Smooth muscle cell (in vitro differentiated cells): ENCODE measurements around the gene CPNE4. TPM values are rescaled to one million over a fixed set of nuclear protein-coding genes. Genes with fewer than 3 reads are reported as not detected.
A peak's percentile ranks its signal among the peaks of the same experiment; 100 is the strongest.

Experiments used
- DNase-seq: peaks from one replicate; lab custom pipeline; 2025; ENCODE audit not compliant: unreplicated experiment; lab: John Stamatoyannopoulos, UW
- H2AFZ ChIP-seq: fragments of 200-600 bp; sonication (generic); 2 replicates; pipeline ENCODE4 v1.6.0; 2016; ENCODE audit warnings: antibody characterized with exemption, low read depth, mild to moderate bottlenecking
- H3F3A ChIP-seq: fragments of 200-600 bp; sonication (generic); 2 replicates; pipeline ENCODE4 v1.6.0; 2017; ENCODE audit warnings: antibody characterized with exemption, low read depth
- H3K27ac ChIP-seq: fragments of 200-600 bp; sonication (generic); 2 replicates; pipeline ENCODE4 v1.5.1; 2016; ENCODE audit warnings: low read depth, mild to moderate bottlenecking
- H3K27me3 ChIP-seq: fragments of 200-600 bp; sonication (generic); 2 replicates; pipeline ENCODE4 v1.6.1; 2016; ENCODE audit warnings: low read depth, mild to moderate bottlenecking
- H3K36me3 ChIP-seq: fragments of 200-600 bp; sonication (generic); 2 replicates; pipeline ENCODE4 v1.5.1; 2016; ENCODE audit warnings: low read depth
- H3K4me1 ChIP-seq: fragments of 200-600 bp; sonication (generic); 2 replicates; pipeline ENCODE4 v1.5.1; 2016; ENCODE audit warnings: low read depth
- H3K4me2 ChIP-seq: fragments of 200-600 bp; sonication (generic); 2 replicates; pipeline ENCODE4 v1.6.0; 2016; ENCODE audit warnings: mild to moderate bottlenecking
- H3K4me3 ChIP-seq: fragments of 200-600 bp; sonication (generic); 2 replicates; pipeline ENCODE4 v1.5.1; 2016; ENCODE audit warnings: mild to moderate bottlenecking
- H3K79me2 ChIP-seq: fragments of 200-600 bp; sonication (generic); 2 replicates; pipeline ENCODE4 v1.6.0; 2016; ENCODE audit warnings: low read depth, mild to moderate bottlenecking
- H3K9ac ChIP-seq: fragments of 200-600 bp; sonication (generic); 2 replicates; pipeline ENCODE4 v1.6.0; 2016; ENCODE audit warnings: low read depth
- H3K9me3 ChIP-seq: fragments of 200-600 bp; sonication (generic); replicated peaks from 2 replicates; pipeline ENCODE4 v1.5.1; 2016; ENCODE audit warnings: low read depth
- H4K20me1 ChIP-seq: fragments of 200-600 bp; sonication (generic); 2 replicates; pipeline ENCODE4 v1.6.0; 2016; ENCODE audit warnings: low read depth
- WGBS: methylation state at CpG from one replicate; pipeline ENCODE4 v1.1.7; 2016; ENCODE audit warnings: low lambda C conversion rate; 5-methylcytosine and 5-hydroxymethylcytosine counted together
- polyA plus RNA-seq: library from polyadenylated mRNA; unstranded; fragments of >200 nt; fragmentation: Nextera tagmentation; extraction: Ambion mirVana; gene quantifications from 2 replicates; pipeline ENCODE4 v1.2.1, GENCODE V29; 2016
- total RNA-seq: library from RNA; depleted of rRNA; stranded (reverse); fragments of >200 nt; gene quantifications from 2 replicates; pipeline ENCODE4 v1.2.3, GENCODE V29; 2014
- TF ChIP-seq, protein P1 (sequence below): fragments of 200-600 bp; sonication (generic); IDR thresholded peaks from 2 replicates; pipeline ENCODE4 v1.5.1; 2017; ENCODE audit warnings: borderline replicate concordance, mild to moderate bottlenecking, antibody characterized with exemption; ENCODE audit not compliant: insufficient read depth, poor library complexity, severe bottlenecking

CPNE4 gene
- total and polyA plus RNA-seq, 2 experiments from 2014 or later, result 0.05 to 1.6 TPM

DNA sequence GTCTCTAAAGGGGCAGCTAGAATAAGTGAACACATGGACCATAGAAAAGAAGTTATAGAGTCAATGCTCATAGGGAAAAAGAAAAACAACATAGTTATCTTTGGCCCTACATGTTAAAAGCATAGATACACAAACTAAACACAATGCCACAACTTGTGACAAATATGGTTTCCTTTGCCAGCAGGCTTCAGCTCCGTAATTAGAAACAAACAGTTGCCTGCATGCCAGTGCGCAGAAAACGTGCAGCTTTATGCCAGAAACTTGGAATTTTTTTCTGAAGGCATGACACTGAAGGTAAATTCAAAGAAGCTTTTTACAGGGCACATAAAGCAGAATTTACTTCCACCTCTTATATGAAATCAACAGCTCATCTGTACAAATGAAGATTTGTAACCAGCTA, 2.2 kb upstream of the CPNE4 start:
- no peaks in the 10 kb centered on the region for H3K4me1 ChIP-seq
- WGBS, result 55% methylated on average over 3 of the region's 3 CpGs
- no peak for DNase-seq
- H3K36me3 ChIP-seq, result no peaks in the 10 kb centered on the region
- H3K27ac ChIP-seq, result no peak overlapping the region
- H3F3A ChIP-seq, result no peaks in the 10 kb centered on the region
- H3K79me2 ChIP-seq, result no peaks in the 10 kb centered on the region
- H3K4me3 ChIP-seq, result no peak overlapping the region
- H3K9me3 ChIP-seq, result no peaks in the 10 kb centered on the region
- peaks cover 48% of the 10 kb centered on the region for H3K27me3 ChIP-seq
- no peak overlapping the region for H3K9ac ChIP-seq
- TF ChIP-seq, protein P1, sequence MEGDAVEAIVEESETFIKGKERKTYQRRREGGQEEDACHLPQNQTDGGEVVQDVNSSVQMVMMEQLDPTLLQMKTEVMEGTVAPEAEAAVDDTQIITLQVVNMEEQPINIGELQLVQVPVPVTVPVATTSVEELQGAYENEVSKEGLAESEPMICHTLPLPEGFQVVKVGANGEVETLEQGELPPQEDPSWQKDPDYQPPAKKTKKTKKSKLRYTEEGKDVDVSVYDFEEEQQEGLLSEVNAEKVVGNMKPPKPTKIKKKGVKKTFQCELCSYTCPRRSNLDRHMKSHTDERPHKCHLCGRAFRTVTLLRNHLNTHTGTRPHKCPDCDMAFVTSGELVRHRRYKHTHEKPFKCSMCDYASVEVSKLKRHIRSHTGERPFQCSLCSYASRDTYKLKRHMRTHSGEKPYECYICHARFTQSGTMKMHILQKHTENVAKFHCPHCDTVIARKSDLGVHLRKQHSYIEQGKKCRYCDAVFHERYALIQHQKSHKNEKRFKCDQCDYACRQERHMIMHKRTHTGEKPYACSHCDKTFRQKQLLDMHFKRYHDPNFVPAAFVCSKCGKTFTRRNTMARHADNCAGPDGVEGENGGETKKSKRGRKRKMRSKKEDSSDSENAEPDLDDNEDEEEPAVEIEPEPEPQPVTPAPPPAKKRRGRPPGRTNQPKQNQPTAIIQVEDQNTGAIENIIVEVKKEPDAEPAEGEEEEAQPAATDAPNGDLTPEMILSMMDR, result no peak
- no peaks in the 10 kb centered on the region for H4K20me1 ChIP-seq
- H3K4me2 ChIP-seq, result no peak overlapping the region
- H2AFZ ChIP-seq, result no peak overlapping the region

DNA sequence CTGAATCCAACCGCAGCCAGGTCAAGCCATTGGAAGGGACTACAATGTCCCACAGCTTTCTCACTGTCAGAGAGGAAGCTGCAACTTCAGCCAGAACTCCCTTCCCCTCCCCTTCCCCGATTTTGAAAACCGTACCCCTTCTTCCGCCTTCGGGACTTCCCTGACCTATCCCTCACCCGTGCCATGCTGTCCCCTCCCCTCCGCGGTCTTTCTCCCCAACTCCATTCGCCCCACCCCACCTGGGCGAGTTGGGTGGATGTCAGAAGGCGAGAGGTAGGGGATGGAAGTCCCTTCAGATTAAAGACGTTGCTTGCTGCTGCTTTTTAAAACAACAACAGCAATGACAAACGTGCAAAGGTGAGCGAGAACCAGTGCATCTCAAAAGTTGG, 723 bp downstream of the CPNE4 start:
- Histone ChIP-seq H3K27me3 (peaks cover 68% of the 10 kb centered on the region), H2AFZ (no peak overlapping the region)

DNA sequence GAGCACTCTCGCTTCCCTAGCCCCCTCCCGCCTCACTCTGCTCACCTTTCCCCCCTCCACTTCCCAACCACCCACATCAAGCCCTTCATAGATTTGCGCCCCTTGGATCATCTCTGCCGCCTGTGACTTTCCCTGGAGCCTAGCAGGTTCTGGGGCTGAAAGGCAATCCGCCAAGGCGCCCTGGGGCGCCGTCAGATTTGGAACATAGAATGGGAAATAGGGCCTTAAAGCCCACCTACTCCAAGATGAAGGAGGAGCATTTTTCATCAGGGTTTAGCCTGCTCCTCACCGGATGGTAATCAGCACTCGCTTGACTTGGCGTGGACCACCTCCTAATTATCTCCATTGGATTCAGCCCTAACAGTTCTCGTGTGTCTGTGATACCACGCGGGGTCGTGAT, 1.3 kb downstream of the CPNE4 start:
- H3K27ac ChIP-seq, result no peak overlapping the region
- H3K4me3 ChIP-seq, result no peak overlapping the region
- no peaks in the 10 kb centered on the region for H4K20me1 ChIP-seq
- 14% methylated on average over 15 of the region's 15 CpGs for WGBS
- H3K27me3 ChIP-seq, result peaks cover 68% of the 10 kb centered on the region
- H3K4me2 ChIP-seq, result no peak overlapping the region
- H3K9me3 ChIP-seq, result no peaks in the 10 kb centered on the region
- TF ChIP-seq, protein P1, result no peak
- no peaks in the 10 kb centered on the region for H3F3A ChIP-seq
- H3K79me2 ChIP-seq, result no peaks in the 10 kb centered on the region
- H3K36me3 ChIP-seq, result no peaks in the 10 kb centered on the region
- DNase-seq, result no peak
- no peaks in the 10 kb centered on the region for H3K4me1 ChIP-seq
- no peak overlapping the region for H3K9ac ChIP-seq
- H2AFZ ChIP-seq, result no peak overlapping the region

More for the DNA sequence above, 723 bp downstream of the CPNE4 start:
- H4K20me1 ChIP-seq, result no peaks in the 10 kb centered on the region
- no peaks in the 10 kb centered on the region for H3K9me3 ChIP-seq
- H3F3A ChIP-seq, result no peaks in the 10 kb centered on the region
- H3K9ac ChIP-seq, result no peak overlapping the region
- no peaks in the 10 kb centered on the region for H3K79me2 ChIP-seq
- H3K36me3 ChIP-seq, result no peaks in the 10 kb centered on the region
- 3% methylated on average over 8 of the region's 14 CpGs for WGBS
- H3K4me1 ChIP-seq, result no peaks in the 10 kb centered on the region
- no peak overlapping the region for H3K27ac ChIP-seq
- H3K4me3 ChIP-seq, result no peak overlapping the region
- H3K4me2 ChIP-seq, result peak overlapping the region; percentile 81
- no peak for DNase-seq
- TF ChIP-seq, protein P1, result no peak

DNA sequence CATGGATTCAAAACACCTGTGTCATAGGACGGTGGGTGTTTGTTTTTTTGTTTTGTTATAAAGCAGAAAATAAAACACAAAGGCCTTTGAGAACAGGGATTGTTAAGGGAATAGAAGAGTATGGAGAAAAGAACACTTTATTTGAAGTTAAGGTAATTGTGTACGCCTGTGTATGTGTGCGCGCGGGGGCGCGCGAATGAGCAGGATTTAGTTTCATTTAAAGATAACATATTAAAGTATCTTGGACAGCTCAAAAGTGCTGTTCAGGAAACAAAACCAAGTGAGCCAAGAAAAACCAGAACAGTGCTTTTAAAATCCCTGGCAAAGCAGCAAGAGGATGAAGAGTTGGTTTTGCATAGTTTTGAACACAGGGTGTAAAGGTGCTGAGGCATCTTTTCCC, 1.9 kb downstream of the CPNE4 start:
- WGBS, result 97% methylated on average over 8 of the region's 8 CpGs

More for the DNA sequence above, 1.9 kb downstream of the CPNE4 start:
- H3K27me3 ChIP-seq, result peaks cover 68% of the 10 kb centered on the region
- no peak for DNase-seq
- no peak overlapping the region for H3K27ac ChIP-seq
- no peak overlapping the region for H3K4me3 ChIP-seq
- no peaks in the 10 kb centered on the region for H3K4me1 ChIP-seq
- no peaks in the 10 kb centered on the region for H3K36me3 ChIP-seq
- no peaks in the 10 kb centered on the region for H4K20me1 ChIP-seq
- no peaks in the 10 kb centered on the region for H3K9me3 ChIP-seq
- H3K79me2 ChIP-seq, result no peaks in the 10 kb centered on the region
- TF ChIP-seq, protein P1, result no peak
- no peak overlapping the region for H3K9ac ChIP-seq
- no peak overlapping the region for H2AFZ ChIP-seq
- H3K4me2 ChIP-seq, result no peak overlapping the region
- H3F3A ChIP-seq, result no peaks in the 10 kb centered on the region
